ENCODE data around the gene ESAM. TPM values are rescaled to one million over a fixed set of nuclear protein-coding genes. Genes with fewer than 3 reads are reported as not detected.

ESAM gene
- polyA plus RNA-seq, 4 donors, result 0.67 to 38.3 (median 6.9) TPM

DNA sequence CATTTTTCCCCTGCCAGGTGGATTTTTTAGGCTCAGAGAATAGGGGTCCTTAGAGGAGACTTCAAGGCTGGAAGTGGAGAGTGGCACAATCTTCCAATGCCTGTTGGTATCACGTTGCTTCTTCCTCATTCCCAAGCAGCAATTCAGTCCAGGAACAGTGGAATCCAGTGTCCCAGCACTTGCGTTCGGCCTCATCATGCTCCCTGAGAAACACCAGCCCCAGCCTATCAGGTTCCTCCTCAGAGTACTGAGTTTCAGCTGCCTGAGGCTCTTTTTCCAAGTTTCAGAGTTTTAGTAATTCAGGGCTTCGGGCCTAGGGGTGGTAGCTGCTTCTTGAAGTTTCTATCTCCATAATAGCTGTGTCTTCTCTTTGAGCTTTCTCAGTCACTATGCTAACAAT is 54.3 kb downstream of the ESAM start:
- H3K4me1 ChIP-seq (ENCODE audit: control insufficient read depth in 3 of 3, insufficient read depth in 2 of 3, low read depth in 1 of 3, low read length in 2 of 3), result no peaks in the 10 kb centered on the region
- FAIRE-seq (no peak), DNase-seq (no peak)
- peaks cover 0 to 14% of the 10 kb centered on the region in 2 donors for H3K9me3 ChIP-seq (ENCODE audit: control insufficient read depth in 2 of 2, insufficient read depth in 1 of 2, low read depth in 1 of 2, low read length in 1 of 2)
- no peaks in the 10 kb centered on the region for H3K36me3 ChIP-seq (ENCODE audit: control insufficient read depth in 3 of 3, insufficient read depth in 2 of 3, low read depth in 1 of 3, low read length in 3 of 3)
- no peak overlapping the region for H3K4me3 ChIP-seq (ENCODE audit: low read depth in 1 of 3, low read length in 3 of 3)
- H3K27ac ChIP-seq (ENCODE audit: low read depth in 1 of 3, low read length in 2 of 3), result no peak overlapping the region
- H3K27me3 ChIP-seq (ENCODE audit: control insufficient read depth in 3 of 3, insufficient read depth in 3 of 3, low read length in 3 of 3), result peaks cover 0 to 5% (median 2%) of the 10 kb centered on the region in 3 donors
- WGBS, 3 donors, result 82 to 89% (median 89%) methylated on average over 4 of the region's 4 CpGs

Other genes starting within 250 kb of the ESAM start
- gene OR8B12, start 218.6 kb downstream of the ESAM start, polyA plus RNA-seq, result not detected
- gene OR8A1, start 192.3 kb downstream of the ESAM start, polyA plus RNA-seq, result not detected
- gene PANX3, start 150.9 kb downstream of the ESAM start, polyA plus RNA-seq, result under 1 TPM in 1 of 4 donors, not detected in 3; 0.04 TPM
- gene TBRG1, start 139.4 kb downstream of the ESAM start, polyA plus RNA-seq, result 10 to 100 TPM; 22.5 to 47.4 (median 41.1) TPM
- 10 to 100 TPM in 3 of 4 donors, 1 to 10 TPM in 1; 4.1 to 68.9 (median 27.5) TPM for gene SIAE, start 88.6 kb downstream of the ESAM start, polyA plus RNA-seq
- 1 to 10 TPM; 3.2 to 9.8 (median 7.0) TPM for gene SPA17, start 88.4 kb downstream of the ESAM start, polyA plus RNA-seq
- 1 to 10 TPM in 2 of 4 donors, under 1 TPM in 1, not detected in 1; 0.67 to 6.5 (median 2.3) TPM for gene NRGN, start 22.3 kb downstream of the ESAM start, polyA plus RNA-seq
- gene VSIG2, start 10.0 kb downstream of the ESAM start, polyA plus RNA-seq, result 1 to 10 TPM in 1 of 4 donors, under 1 TPM in 1, not detected in 2; 0.91 to 6.4 TPM
- gene MSANTD2, start 38.1 kb upstream of the ESAM start, polyA plus RNA-seq, result 10 to 100 TPM in 1 of 4 donors, 1 to 10 TPM in 3; 4.4 to 19.9 (median 6.4) TPM
- 10 to 100 TPM in 3 of 4 donors, 1 to 10 TPM in 1; 4.5 to 16.1 (median 11.4) TPM for gene ROBO3, start 103.1 kb upstream of the ESAM start, polyA plus RNA-seq
- 1 to 10 TPM in 3 of 4 donors, under 1 TPM in 1; 0.45 to 8.9 (median 2.6) TPM for gene ROBO4, start 135.6 kb upstream of the ESAM start, polyA plus RNA-seq
- gene HEPN1, start 157.0 kb upstream of the ESAM start, polyA plus RNA-seq, result under 1 TPM in 1 of 4 donors, not detected in 3; 0.06 TPM
- gene HEPACAM, start 173.8 kb upstream of the ESAM start, polyA plus RNA-seq, result under 1 TPM in 1 of 4 donors, not detected in 3; 0.67 TPM
- 1 to 10 TPM in 1 of 4 donors, under 1 TPM in 3; 0.22 to 2.2 (median 0.60) TPM for gene CCDC15, start 191.9 kb upstream of the ESAM start, polyA plus RNA-seq

Data from small intestine (tissue), 7 donors.